Activated CD8-positive, alpha-beta memory T cell treated with anti-CD3 and anti-CD28 coated beads, Interleukin-2, amount 50 U/mL, for 48 hours (primary cell): ENCODE measurements around the gene RBMS3.

Experiments
- DNase-seq: peaks from one replicate; pipeline ENCODE4 v3.0.0-alpha.2; 2020

RBMS3 gene

DNA sequence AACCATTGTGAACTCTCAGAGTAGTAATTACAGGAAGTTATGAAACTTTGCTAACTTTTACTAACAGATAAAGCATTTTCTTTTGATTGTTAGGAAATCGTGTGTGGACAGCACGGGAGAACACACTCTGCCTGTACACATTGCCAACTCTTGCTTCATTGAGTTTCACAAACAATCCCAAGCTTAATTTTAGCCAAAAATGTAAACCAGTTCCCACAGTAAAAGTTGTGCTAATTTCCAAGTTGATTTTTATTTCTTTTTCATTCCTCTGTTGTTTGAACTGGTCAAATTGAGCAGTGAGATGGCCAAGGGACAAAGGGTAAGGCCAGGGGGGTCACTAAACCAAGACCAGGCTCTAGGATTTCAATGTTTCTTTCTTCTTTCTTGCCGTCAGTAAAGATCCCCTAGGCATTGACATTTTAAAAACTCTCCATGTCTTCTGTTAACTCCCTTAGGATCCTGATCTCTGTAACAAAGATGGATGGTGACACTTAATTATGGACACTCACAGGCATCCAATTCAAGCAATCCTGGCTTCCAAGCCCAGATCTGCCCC is 414.9 kb downstream of the RBMS3 start:
- DNase-seq = no peak

DNA sequence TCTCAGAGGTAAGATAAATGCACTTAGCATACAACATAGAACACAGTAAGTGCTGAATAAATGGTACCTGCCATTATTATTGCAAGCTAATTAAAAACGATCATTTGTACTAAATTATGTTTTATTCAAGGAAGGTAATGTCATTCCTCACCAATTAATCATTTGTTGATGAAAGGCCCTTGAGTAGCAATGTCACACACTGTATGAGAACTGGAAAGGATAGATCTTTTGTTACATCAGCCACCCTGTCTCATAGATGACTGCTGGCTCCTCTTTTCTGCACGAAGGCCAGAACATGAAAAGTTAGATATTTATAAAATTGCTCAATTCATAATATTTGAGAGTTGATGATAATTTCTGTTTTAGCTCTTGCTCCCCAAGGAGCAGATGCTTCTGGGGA is 415.4 kb downstream of the RBMS3 start:
- no peak for DNase-seq

GRCh38 chr3:29697989-29698388 is 417.1 kb downstream of the RBMS3 start:
- no peak for DNase-seq

DNA sequence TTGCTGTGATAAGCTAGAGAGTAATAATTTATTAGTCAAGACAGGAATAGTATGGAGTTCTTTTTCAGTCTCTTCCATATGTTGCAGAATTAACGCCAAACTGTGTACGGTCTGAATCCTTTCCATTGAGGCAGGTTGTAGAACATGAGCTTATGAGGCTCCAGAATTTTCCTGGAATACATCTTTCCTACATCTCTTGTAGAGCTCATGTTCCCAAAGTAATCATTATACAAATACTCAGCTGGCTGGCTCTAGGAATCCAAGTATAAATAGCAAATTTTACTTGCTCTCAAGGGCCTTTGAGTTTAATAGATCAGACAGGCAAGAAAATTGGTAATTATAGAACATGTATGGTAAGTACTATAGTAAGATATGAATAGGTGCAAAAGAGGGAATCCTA is 419.4 kb downstream of the RBMS3 start:
- no peak for DNase-seq

DNA sequence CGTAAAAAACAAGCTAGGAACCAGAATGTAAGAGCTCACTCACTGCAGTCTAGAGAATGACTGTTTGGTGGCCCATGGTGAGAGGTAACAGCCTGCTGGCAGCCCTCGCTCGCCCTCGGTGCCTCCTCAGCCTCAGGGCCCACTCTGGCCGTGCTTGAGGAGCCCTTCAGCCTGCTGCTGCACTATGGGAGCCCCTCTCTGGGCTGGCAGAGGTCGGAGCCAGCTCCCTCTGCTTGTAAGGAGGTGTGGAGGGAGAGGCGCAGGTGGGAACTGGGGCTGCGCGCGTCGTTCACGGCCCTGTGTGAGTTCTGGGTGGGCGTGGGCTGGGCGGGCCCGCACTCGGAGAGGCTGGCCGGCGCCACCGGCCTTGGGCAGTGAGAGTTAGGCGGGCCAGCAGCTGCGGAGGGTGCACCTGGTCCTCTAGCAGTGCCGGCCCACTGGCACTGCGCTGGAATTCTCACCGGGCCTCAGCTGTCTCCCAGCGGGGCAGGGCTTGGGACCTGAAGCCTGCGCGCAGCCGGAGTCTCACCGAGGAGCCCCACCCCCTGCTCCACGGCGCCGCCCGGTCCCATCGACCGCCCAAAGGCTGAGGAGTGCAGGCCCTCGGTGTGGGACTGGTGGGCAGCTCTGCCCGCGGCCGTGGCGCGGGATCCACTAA is 420.6 kb downstream of the RBMS3 start:
- no peak for DNase-seq

DNA sequence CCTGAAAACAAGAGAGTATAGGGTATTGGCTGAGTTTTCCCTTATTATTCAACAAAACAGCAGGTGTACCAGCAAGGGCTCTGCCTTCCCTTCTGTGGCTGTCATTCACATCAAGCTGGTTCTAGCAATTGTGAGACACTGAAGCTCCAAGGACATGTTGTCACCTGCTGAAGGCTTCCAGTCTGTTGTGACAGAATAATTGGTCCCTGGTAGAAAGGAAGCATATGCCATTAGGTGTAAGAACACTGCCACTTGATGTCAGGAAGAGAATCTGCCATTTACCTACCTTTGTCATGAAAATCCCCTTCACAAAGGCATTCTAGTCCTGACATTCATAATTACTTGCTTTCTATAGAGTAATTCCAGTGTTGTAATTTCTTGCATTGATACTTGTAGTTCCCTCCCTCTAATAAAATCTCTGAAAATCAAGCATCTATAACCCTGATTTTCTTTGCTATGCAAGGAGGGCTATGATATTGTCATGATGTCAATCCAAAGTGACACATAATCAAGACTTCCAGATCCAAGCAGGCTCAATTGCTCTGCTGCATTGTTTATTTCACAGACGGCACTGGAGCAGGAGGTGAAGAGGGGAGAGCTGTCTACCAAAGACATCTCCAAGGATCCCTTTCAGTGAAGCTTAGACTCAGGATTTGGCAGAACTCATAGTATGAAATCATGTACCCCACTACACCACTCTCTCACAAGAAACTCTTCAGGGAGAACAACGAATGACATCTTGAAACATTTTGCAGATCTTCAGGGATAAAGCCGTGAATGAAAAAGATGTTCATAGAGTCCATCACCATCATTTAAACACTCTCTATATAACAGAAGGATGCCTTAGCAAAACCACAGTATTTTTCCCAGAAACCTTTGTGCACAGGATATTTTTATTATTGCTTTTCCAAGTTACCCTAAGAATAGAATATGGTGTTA is 425.3 kb downstream of the RBMS3 start:
- no peak for DNase-seq

DNA sequence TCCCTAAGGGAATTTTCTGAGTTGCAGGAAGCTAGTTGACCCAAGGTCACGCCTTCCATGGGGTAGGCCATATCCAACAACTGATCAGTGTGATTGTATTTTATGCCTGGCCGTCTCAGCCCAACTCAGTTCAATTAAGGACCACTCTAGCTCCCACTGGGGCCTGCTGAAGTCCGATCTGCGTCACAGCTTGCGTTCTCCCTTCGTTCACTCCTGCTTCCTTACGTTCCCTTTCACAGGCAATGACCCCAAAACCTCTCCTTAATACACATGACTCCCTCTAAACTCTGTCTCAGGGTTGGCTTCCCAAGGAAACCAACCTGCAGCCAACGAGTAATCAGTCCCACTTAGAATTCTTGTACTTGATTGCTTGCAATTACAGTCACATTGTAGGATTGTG is 428.0 kb downstream of the RBMS3 start:
- DNase-seq = no peak

GRCh38 chr3:29711255-29711771 is 430.4 kb downstream of the RBMS3 start:
- no peak for DNase-seq

DNA sequence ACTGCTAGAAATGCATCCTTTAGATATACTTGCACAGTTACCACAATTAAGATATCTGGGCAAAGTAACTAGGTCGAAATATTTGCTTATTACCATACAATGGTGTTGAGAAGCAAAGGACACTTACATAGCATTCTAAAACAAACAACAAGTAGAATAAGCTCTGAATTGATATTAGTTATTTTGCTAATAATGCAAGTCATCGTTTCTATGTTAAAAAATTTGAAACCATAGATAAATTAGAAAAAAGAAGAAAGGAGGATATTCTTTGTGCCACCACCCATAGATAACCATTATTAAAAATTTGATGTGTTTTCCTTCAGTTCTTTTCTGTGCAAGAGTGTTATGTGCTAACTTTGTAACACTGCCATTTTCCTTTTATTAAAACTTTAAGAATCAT is 435.3 kb downstream of the RBMS3 start:
- no peak for DNase-seq

GRCh38 chr3:29718661-29719065 is 437.8 kb downstream of the RBMS3 start:
- DNase-seq = no peak

DNA sequence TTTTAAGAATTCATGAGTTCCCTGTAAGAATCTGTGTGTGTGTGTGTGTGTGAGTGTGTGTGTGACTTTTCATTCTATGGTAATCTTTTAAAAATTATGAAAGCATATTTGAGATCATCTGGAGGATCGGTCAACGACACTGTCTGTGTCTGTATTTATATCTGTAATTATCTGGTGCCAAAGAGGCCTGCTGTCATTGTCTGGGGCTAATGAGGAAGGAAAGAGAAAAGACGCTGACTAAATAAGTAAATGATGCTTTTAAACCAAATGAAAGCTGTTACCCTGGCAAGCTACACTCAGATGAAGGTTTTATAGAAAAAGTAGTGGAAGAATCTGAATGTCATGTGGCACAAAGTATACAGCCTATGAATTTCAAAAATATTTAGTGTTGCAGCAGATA is 439.8 kb downstream of the RBMS3 start:
- DNase-seq = no peak

DNA sequence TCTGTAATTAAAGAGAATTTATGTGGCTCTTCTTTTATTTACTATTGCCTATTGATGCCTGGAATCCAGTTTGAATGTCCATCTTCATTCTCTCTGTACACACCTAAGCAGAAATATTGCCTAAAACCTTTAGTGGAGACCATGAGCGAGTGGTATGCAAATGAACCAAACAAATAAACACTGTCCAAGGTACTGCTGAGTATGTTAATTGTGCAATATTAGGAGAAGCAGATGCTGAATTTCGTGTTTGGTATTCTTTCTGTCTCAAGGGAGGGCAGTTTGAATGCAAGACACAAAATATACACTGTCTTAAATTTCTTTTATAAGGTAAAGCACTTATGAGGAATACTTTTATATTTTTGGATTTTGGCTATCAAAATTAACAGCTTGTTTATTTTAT is 440.9 kb downstream of the RBMS3 start:
- no peak for DNase-seq

DNA sequence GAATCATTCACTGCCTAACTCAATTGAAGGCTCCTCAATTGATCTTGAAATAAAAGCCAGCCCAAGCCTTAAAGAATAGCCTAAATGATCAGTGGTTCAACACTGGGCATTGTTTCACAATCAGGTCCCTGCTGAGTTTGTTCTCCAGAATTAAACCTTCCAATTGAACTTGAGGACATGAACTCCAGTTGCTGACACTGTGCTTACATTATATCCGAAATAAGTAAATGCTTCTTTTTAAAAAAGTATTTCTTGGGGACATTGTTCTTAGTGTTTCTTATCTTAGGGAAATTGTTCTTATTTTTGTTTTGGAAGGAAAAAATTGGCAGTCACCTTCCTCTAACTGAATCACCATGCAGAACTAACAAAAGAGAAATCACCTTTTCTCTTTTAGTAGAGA is 450.2 kb downstream of the RBMS3 start:
- no peak for DNase-seq

DNA sequence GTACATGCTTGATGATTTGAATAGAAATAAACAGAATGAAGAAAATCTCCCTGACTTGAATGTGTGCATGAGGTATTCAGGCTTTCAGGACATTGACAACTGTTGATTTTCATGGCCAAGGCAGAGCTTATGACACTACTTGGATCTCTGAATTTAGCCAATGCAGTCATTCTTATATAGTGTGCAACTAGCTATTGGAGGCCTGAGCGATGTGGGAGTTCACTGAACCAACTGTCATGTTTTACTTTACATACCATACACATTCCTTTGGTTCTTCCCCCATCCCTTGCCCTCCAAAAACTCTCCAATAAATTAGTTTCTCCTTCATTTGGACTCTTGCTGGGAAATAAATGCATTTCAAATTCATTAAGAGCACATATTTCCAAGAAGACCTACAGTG is 460.4 kb downstream of the RBMS3 start:
- no peak for DNase-seq

- no peak for DNase-seq
Measured at GRCh38 chr3:29745232-29745870, 464.5 kb downstream of the RBMS3 start.

GRCh38 chr3:29746163-29746760 is 465.4 kb downstream of the RBMS3 start:
- no peak for DNase-seq

DNA sequence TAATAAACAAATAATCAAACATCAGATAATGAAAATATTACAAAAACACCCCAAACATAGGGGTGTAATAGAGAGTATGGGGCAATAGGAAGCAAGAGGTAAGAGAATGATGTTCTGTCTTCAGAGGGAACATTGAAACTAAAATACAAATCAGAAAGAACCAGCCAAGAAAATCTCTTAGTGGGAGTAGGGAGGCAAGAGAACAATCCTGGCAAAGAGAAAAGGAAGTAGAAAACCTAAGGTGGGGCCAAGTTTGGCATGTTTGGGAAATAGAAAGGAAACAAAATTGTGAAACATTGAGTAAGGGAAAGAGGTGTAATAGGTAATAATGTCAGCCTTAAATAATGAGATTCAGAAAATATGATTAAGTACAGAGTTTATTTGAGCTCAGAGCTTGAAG is 467.1 kb downstream of the RBMS3 start:
- no peak for DNase-seq

DNA sequence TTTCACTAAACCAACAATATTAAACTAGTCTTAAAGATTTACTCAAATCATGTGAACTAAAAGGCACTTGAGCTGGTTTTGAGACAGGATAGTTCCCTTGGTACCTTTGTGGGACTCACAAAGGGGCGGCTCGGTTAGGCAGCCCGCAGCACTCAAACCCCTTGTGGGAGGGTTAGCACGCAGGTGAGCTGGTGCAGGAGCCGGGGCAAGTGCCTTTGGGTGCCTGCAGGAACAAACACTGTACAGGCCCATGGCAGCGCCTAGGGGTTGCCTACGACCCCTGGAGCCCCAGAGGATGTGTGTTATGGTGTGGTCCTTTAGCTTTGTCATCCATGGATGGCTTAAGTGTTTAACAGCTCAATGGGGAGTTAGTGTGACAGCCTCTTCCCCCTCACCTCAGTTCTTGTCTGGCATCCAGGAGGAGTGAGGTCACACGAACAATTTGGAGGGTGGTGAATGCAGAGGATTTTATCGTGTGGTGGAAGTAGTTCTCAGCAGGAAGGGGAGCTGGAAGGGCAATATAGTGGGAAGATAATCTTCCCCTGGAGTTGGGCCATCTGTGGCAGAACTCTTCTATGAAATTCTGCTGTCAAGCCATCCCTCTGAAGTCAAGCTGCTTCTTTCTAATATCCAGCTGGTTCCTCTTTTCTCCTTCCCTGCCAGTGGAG is 470.9 kb downstream of the RBMS3 start:
- no peak for DNase-seq

- no peak for DNase-seq
Measured at GRCh38 chr3:29754346-29754745, 473.5 kb downstream of the RBMS3 start.

GRCh38 chr3:29755416-29755815 is 474.5 kb downstream of the RBMS3 start:
- no peak for DNase-seq

GRCh38 chr3:29757054-29757777 is 476.3 kb downstream of the RBMS3 start:
- no peak for DNase-seq

DNA sequence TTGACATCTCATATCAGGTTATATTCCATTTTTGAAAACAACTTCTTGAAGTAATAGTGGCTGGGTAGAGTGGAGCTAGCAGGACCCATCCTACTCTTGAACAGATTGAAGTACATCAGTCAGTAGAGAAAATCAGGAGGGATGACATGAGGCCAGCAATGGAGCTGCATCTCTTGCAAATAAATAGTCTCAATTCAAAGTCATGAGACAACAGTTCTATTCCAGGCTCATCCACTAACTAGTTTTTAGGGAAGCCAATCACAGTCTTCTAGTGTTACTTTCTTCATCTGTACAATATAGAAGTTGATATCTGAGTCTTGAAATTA is 477.2 kb downstream of the RBMS3 start:
- no peak for DNase-seq
